ENCODE measurements around the gene MISP3. TPM values are rescaled to one million over a fixed set of nuclear protein-coding genes. Genes with fewer than 3 reads are reported as not detected.

Gene MISP3
- total RNA-seq, 1 donor from 2014 or later: 0.79 TPM

DNA sequence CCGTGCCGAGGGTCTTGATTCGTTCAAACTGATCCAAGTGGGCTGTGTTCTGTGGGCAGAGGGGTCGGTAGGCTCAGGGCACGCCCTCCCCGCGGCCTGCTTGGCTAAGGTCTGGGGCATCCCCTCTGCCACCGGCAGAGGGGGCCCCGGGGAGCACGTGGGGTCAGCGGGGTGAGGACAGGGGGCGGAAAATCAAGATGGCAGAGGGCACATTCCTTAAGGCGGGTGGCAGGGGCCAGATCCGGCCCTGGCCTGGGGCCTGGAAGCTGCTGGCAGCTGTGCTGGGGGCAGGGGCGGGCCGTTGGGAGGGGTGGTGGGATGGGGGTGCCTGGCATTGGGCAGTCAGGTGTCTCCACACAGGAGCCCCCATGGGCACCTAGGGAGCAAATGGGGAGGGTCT lies 34.3 kb downstream of the MISP3 start:
- H3K27me3 ChIP-seq (ENCODE audit: insufficient read depth, low read length): no peaks in the 10 kb centered on the region
- H3K9me3 ChIP-seq (ENCODE audit: insufficient read depth, low read depth, low read length): no peaks in the 10 kb centered on the region
- no peaks in the 10 kb centered on the region for H3K9me3 Mint-ChIP-seq (ENCODE audit: unreplicated experiment)
- H2AFZ ChIP-seq (ENCODE audit: low read depth, low read length): no peak overlapping the region
- no peak overlapping the region for H3K4me3 Mint-ChIP-seq (ENCODE audit: unreplicated experiment)
- no peak overlapping the region for H3K27ac Mint-ChIP-seq (ENCODE audit: unreplicated experiment)
- peaks cover 19% of the 10 kb centered on the region for H3K36me3 Mint-ChIP-seq (ENCODE audit: low read depth, unreplicated experiment)
- no peak for DNase-seq (ENCODE audit: low read depth)
- peaks cover 3% of the 10 kb centered on the region for H3K36me3 ChIP-seq (ENCODE audit: insufficient read depth, low read length)
- peaks cover 4% of the 10 kb centered on the region for H3K4me1 ChIP-seq (ENCODE audit: insufficient read depth, low read length)
- H3K27ac ChIP-seq (ENCODE audit: low read depth, low read length): no peak overlapping the region
- H3K9ac ChIP-seq (ENCODE audit: low read length): no peak overlapping the region
- no peak overlapping the region for H3K4me2 ChIP-seq (ENCODE audit: low read length)
- H4K20me1 ChIP-seq (ENCODE audit: insufficient read depth, low read length): peaks cover 18% of the 10 kb centered on the region
- no peak for TF ChIP-seq CTCF (IDR thresholded peaks at IDR 0.05; ENCODE audit: insufficient read depth, low read depth, low read length)
- no peak for TF ChIP-seq EZH2 (IDR thresholded peaks at IDR 0.05; ENCODE audit: insufficient read depth, low read length)
- no peak overlapping the region for H3K4me3 ChIP-seq (ENCODE audit: insufficient read depth, low read depth, low read length)
- H3K4me1 Mint-ChIP-seq (ENCODE audit: low read depth, unreplicated experiment): no peaks in the 10 kb centered on the region
- FAIRE-seq: no peak
- no peaks in the 10 kb centered on the region for H3K27me3 Mint-ChIP-seq (ENCODE audit: low read depth, unreplicated experiment)
- peaks cover 16% of the 10 kb centered on the region for H3K79me2 ChIP-seq (ENCODE audit: insufficient read depth, low read length)

GRCh38 chr19:14107581-14108461 lies 35.2 kb downstream of the MISP3 start:
- no peaks in the 10 kb centered on the region for H3K9me3 ChIP-seq (ENCODE audit: insufficient read depth, low read depth, low read length)
- H3K36me3 ChIP-seq (ENCODE audit: insufficient read depth, low read length): no peaks in the 10 kb centered on the region
- H3K4me1 ChIP-seq (ENCODE audit: insufficient read depth, low read length): peaks cover 9% of the 10 kb centered on the region
- H2AFZ ChIP-seq (ENCODE audit: low read depth, low read length): no peak overlapping the region
- H3K27me3 ChIP-seq (ENCODE audit: insufficient read depth, low read length): no peaks in the 10 kb centered on the region
- Mint-ChIP-seq H3K27me3 (ENCODE audit: low read depth, unreplicated experiment) (no peaks in the 10 kb centered on the region), H3K9me3 (ENCODE audit: unreplicated experiment) (no peaks in the 10 kb centered on the region), H3K36me3 (ENCODE audit: low read depth, unreplicated experiment) (peaks cover 19% of the 10 kb centered on the region), H3K4me3 (ENCODE audit: unreplicated experiment) (no peak overlapping the region), H3K27ac (ENCODE audit: unreplicated experiment) (no peak overlapping the region), H3K4me1 (ENCODE audit: low read depth, unreplicated experiment) (no peaks in the 10 kb centered on the region)
- no peak overlapping the region for H3K4me2 ChIP-seq (ENCODE audit: low read length)
- FAIRE-seq: no peak
- no peak for TF ChIP-seq CTCF (IDR thresholded peaks at IDR 0.05; ENCODE audit: insufficient read depth, low read depth, low read length)
- no peak for TF ChIP-seq EZH2 (IDR thresholded peaks at IDR 0.05; ENCODE audit: insufficient read depth, low read length)
- no peak overlapping the region for H3K4me3 ChIP-seq (ENCODE audit: insufficient read depth, low read depth, low read length)
- H3K9ac ChIP-seq (ENCODE audit: low read length): no peak overlapping the region
- DNase-seq (ENCODE audit: low read depth): peak; percentile 46
- peak overlapping the region; percentile 58 for H3K27ac ChIP-seq (ENCODE audit: low read depth, low read length)
- peaks cover 24% of the 10 kb centered on the region for H3K79me2 ChIP-seq (ENCODE audit: insufficient read depth, low read length)
- H4K20me1 ChIP-seq (ENCODE audit: insufficient read depth, low read length): peaks cover 22% of the 10 kb centered on the region

DNA sequence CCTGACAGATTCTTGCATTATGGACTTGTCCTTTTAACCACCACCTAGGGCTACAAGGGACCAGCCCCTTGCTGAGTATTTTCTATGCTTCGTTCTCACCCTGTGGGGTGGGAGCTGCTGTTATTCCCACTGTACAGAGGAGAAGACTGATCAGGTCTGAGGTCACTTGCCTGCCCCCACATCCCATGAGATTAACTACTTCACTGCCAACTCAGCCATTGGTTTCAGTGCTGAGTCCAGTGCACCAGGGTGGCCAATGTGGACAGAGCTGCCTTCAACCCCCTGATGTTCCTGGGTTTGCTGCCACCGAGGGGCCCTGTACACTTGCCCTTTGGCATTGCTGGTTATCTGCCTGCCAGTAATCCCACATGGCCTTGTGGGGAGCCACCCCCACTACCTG lies 38.1 kb downstream of the MISP3 start:
- Histone ChIP-seq H3K4me3 (ENCODE audit: insufficient read depth, low read depth, low read length) (no peak overlapping the region), H3K9me3 (ENCODE audit: insufficient read depth, low read depth, low read length) (no peaks in the 10 kb centered on the region), H3K79me2 (ENCODE audit: insufficient read depth, low read length) (peaks cover 52% of the 10 kb centered on the region), H3K27ac (ENCODE audit: low read depth, low read length) (no peak overlapping the region), H4K20me1 (ENCODE audit: insufficient read depth, low read length) (peaks cover 44% of the 10 kb centered on the region), H3K4me2 (ENCODE audit: low read length) (no peak overlapping the region), H3K36me3 (ENCODE audit: insufficient read depth, low read length) (no peaks in the 10 kb centered on the region), H3K27me3 (ENCODE audit: insufficient read depth, low read length) (no peaks in the 10 kb centered on the region), H3K4me1 (ENCODE audit: insufficient read depth, low read length) (peaks cover 17% of the 10 kb centered on the region), H2AFZ (ENCODE audit: low read depth, low read length) (no peak overlapping the region), H3K9ac (ENCODE audit: low read length) (no peak overlapping the region)
- H3K27me3 Mint-ChIP-seq (ENCODE audit: low read depth, unreplicated experiment): no peaks in the 10 kb centered on the region
- no peak for FAIRE-seq
- H3K4me3 Mint-ChIP-seq (ENCODE audit: unreplicated experiment): no peak overlapping the region
- H3K9me3 Mint-ChIP-seq (ENCODE audit: unreplicated experiment): no peaks in the 10 kb centered on the region
- peaks cover 12% of the 10 kb centered on the region for H3K36me3 Mint-ChIP-seq (ENCODE audit: low read depth, unreplicated experiment)
- TF ChIP-seq EZH2 (IDR thresholded peaks at IDR 0.05; ENCODE audit: insufficient read depth, low read length) (no peak), CTCF (IDR thresholded peaks at IDR 0.05; ENCODE audit: insufficient read depth, low read depth, low read length) (no peak)
- no peak for DNase-seq (ENCODE audit: low read depth)
- H3K4me1 Mint-ChIP-seq (ENCODE audit: low read depth, unreplicated experiment): peaks cover 4% of the 10 kb centered on the region
- no peak overlapping the region for H3K27ac Mint-ChIP-seq (ENCODE audit: unreplicated experiment)
